T follicular helper cell (primary cell): ENCODE results near the gene SMURF1.

Experiments
- DNase-seq: peaks from one replicate; pipeline ENCODE4 v3.0.0-alpha.2; 2020; ENCODE audit warnings: low read depth

SMURF1 gene

GRCh38 chr7:98988641-98989040 lies 155.3 kb downstream of the SMURF1 start:
- DNase-seq: no peak

- DNase-seq: no peak
Measured at GRCh38 chr7:98985945-98986344, 158.0 kb downstream of the SMURF1 start.

GRCh38 chr7:98985406-98985805 lies 158.5 kb downstream of the SMURF1 start:
- no peak for DNase-seq

- DNase-seq: no peak
Measured at GRCh38 chr7:98984126-98984525, 159.8 kb downstream of the SMURF1 start.

- no peak for DNase-seq
Measured at GRCh38 chr7:98982686-98983085, 161.2 kb downstream of the SMURF1 start.

GRCh38 chr7:98981701-98982100 lies 162.2 kb downstream of the SMURF1 start:
- DNase-seq: no peak

GRCh38 chr7:98978672-98979071 lies 165.2 kb downstream of the SMURF1 start:
- no peak for DNase-seq
